Endothelial cell of umbilical vein (primary cell): Measurements from ENCODE around the gene TTC22.

Experiments used
- CTCF ChIP-seq, 2 donors: IDR thresholded peaks; 1 replicate in 1 of 2; 2 replicates in 1 of 2; pipeline ENCODE4 v1.5.1; 2011; ENCODE audit warnings: low read length in 2 of 2, mild to moderate bottlenecking in 2 of 2, moderate library complexity in 2 of 2, control low read depth in 1 of 2, inconsistent platforms in 1 of 2, low read depth in 1 of 2; ENCODE audit not compliant: insufficient read depth in 1 of 2; ENCODE audit errors: extremely low read depth in 1 of 2
- EZH2 ChIP-seq: IDR thresholded peaks from 2 replicates; pipeline ENCODE4 v1.6.1; 2012; ENCODE audit warnings: borderline replicate concordance, low read depth, mild to moderate bottlenecking, moderate library complexity, low read length, inconsistent platforms; ENCODE audit not compliant: severe bottlenecking
- FOS ChIP-seq: IDR thresholded peaks from 2 replicates; pipeline ENCODE4 v1.6.1; 2011; ENCODE audit warnings: mild to moderate bottlenecking, low read length, moderate library complexity, borderline replicate concordance; ENCODE audit not compliant: insufficient read depth
- GATA2 ChIP-seq: IDR thresholded peaks from 2 replicates; pipeline ENCODE4 v1.7.0; 2011; ENCODE audit warnings: low read depth, mild to moderate bottlenecking, moderate library complexity, mixed read lengths, low read length; ENCODE audit not compliant: insufficient read length, insufficient read depth
- JUN ChIP-seq: IDR thresholded peaks from 2 replicates; pipeline ENCODE4 v1.6.1; 2011; ENCODE audit warnings: borderline replicate concordance, low read depth; ENCODE audit not compliant: insufficient read length, insufficient read depth
- MAX ChIP-seq: IDR thresholded peaks from 2 replicates; pipeline ENCODE4 v1.6.1; 2011; ENCODE audit not compliant: insufficient read depth, insufficient read length
- POLR2A ChIP-seq: IDR thresholded peaks from 2 replicates; pipeline ENCODE4 v1.6.1; 2012; ENCODE audit warnings: low read depth, mild to moderate bottlenecking, control low read depth, low read length
- POLR2AphosphoS5 ChIP-seq: IDR thresholded peaks from 2 replicates; pipeline ENCODE4 v1.6.1; 2012; ENCODE audit warnings: low read depth, mild to moderate bottlenecking, control low read depth, low read length, moderate library complexity; ENCODE audit not compliant: insufficient read depth

GRCh38 chr1:54777431-54777830 lies 23.7 kb downstream of the TTC22 start:
- TF ChIP-seq CTCF (IDR thresholded peaks at IDR 0.05; ENCODE audit: extremely low read depth in 1 of 2, insufficient read depth in 1 of 2, low read depth in 1 of 2, low read length in 2 of 2) (no peak), FOS (no peak), EZH2 (no peak), POLR2AphosphoS5 (no peak), MAX (no peak), POLR2A (no peak), JUN (no peak), GATA2 (no peak)
